Measurements from ENCODE around the gene NOC2L.

DNA sequence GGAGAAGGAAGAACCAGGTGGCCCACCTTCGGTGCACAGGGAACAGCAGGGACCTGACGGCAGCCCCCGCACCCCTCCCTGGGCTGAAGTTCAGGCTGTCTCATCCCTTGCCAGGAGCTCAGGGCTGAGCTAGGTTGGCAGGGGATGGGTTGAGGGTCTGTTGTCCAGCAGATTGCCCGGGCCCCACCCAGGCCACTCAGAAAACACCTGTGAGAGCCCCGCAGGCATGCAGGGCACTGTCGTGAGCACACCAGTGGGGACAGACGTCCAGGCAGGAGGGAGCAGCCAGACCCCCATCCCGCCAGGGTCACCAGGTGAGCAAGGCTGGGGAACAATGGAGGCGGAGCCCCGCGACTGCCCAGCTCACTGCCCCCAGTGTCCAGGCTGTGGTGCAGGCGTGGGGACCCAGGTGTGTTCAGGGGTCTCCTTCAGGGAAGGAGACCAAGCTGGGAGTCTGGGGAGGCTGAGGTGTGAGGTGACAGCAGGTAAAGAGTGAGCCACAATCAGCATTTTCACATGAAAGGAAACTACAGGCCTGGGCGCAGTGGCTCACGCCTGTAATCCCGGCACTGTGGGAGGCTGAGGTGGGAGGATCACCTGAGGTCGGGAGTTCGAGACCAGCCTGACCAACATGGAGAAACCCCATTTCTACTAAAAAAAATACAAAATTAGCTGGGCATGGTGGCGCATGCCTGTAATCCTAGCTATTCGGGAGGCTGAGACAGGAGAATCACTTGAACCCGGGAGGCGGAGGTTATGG, 44.7 kb downstream of the NOC2L start:
- TF ChIP-seq, protein P1, sequence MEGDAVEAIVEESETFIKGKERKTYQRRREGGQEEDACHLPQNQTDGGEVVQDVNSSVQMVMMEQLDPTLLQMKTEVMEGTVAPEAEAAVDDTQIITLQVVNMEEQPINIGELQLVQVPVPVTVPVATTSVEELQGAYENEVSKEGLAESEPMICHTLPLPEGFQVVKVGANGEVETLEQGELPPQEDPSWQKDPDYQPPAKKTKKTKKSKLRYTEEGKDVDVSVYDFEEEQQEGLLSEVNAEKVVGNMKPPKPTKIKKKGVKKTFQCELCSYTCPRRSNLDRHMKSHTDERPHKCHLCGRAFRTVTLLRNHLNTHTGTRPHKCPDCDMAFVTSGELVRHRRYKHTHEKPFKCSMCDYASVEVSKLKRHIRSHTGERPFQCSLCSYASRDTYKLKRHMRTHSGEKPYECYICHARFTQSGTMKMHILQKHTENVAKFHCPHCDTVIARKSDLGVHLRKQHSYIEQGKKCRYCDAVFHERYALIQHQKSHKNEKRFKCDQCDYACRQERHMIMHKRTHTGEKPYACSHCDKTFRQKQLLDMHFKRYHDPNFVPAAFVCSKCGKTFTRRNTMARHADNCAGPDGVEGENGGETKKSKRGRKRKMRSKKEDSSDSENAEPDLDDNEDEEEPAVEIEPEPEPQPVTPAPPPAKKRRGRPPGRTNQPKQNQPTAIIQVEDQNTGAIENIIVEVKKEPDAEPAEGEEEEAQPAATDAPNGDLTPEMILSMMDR (conservative IDR thresholded peaks at IDR 0.05; ENCODE audit: low read depth, low read length), result no peak
- no peak for TF ChIP-seq EZH2 (IDR thresholded peaks at IDR 0.05; ENCODE audit: borderline replicate concordance, low read depth, low read length, poor library complexity, severe bottlenecking)
